Epithelial cell of prostate (primary cell): Measurements from ENCODE around the gene HBP1.
"Not testable (repeated sequence)": the region's sequence is repeated elsewhere in the genome, so short reads cannot be mapped to it uniquely, and the experiment has no call there.

Experiments
- DNase-seq: peaks from one replicate; pipeline ENCODE4 v3.0.0-alpha.2; 2011; ENCODE audit warnings: low read depth, low spot score
- H3K27ac ChIP-seq: fragments of 450-650 bp; 2 replicates; pipeline ENCODE4 v1.5.1; 2017; ENCODE audit warnings: mild to moderate bottlenecking

HBP1 gene, protein sequence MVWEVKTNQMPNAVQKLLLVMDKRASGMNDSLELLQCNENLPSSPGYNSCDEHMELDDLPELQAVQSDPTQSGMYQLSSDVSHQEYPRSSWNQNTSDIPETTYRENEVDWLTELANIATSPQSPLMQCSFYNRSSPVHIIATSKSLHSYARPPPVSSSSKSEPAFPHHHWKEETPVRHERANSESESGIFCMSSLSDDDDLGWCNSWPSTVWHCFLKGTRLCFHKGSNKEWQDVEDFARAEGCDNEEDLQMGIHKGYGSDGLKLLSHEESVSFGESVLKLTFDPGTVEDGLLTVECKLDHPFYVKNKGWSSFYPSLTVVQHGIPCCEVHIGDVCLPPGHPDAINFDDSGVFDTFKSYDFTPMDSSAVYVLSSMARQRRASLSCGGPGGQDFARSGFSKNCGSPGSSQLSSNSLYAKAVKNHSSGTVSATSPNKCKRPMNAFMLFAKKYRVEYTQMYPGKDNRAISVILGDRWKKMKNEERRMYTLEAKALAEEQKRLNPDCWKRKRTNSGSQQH

DNA sequence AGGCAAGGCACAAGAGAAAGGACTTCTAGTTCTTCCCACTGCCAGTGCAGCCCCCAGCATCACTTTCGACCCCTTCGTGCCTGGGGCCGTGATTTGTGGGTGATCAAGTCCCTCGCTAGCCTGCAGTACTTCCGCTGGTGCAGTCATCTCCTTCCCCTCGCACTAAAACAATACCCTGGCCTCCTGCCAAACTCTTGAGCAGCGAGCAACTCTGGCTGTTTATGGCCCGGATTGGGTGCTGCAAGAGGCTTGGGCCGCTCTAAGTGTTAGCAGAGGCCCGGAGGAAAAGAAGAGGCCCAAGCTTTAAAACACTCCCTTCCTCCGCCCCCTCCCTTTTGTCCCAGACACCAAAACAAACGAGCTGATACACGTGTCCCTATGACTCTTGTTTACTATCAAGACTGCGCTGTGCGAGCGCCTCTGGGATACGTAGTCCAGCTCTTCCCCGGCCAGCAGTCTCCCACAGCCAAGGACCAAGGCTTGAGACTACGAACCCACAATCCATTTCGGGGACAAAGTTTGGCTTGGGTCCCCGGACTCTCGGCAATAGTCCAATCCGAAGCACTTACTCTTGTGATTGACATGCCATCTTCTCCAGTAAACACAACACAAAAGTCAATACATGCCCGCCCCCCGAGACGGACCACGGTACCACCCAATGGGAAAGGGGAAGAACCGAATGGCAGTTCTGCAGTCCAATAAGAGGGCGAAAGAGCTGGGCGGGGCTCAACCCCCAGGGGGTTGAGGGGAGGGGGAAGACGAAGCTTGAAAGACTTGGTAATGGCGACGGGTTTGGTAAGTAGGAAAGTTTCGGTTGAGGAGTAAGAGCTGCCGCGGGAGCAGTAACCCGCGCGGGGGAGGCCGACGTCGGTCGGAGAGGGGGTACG lies at the start of gene HBP1:
HBP1 (plus strand) TSS at position 771 of the 887 bp plus-strand sequence. CDS start 10,891 bp downstream, outside the sequence.
- H3K27ac ChIP-seq, result peak within 1 kb of the TSS; percentile 95
- peak; percentile 100 for DNase-seq

DNA sequence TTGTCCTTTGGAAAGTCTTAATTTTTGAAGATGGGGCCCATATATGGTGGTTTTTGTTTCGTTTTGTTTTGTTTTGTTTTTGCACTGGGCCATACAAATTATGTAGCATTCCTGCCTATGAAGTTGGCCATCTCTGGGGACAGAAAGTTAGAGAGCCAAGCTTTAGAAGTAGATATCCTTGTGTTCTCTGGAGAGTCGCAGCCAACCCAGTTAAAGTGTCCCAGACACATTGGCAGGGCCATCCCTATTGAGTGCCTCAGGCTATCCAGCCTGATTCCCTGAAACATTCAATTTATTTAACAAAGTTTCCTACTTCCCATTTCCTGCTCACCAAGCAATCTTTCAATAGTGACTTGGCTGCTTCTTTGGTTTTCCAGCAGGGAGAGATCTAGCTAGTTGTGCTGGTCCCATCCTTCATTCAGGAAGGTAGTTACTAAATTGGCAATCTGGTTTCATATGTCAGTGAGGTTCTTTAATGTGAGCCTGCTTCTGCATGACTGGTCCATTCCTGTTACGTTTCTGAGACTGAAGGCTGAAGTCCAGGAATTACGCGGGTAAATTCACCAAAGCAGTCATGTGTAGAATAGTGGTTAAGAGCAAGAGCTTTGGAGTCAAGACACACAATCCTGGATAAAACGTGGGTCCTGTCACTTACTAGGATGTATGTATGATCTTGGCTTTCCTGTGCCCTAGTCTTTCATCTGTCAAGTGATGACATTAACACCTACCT lies 49.3 kb upstream of the HBP1 start:
- H3K27ac ChIP-seq, result no peak overlapping the region
- no peak for DNase-seq

DNA sequence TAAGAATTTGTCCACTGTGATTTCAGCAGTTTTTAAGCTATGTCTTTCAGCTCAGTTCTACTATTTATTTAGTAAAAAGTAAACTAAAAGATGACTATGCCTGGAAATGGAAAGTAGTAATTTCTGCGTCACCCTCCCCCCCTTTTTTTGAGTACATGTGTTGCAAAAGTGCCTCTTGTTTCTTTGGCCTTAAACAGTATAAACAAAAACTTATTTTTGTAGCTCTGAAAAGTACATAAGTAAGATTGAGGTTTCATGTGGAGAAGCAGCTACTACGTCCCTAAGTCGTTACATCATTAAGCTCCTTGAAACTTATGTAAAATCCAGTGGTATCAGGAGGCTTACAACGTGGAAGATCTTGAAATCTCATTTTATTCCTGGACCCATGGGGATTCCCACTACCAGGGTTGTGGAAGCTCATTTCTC lies 46.3 kb upstream of the HBP1 start:
- no peak overlapping the region for H3K27ac ChIP-seq
- no peak for DNase-seq

DNA sequence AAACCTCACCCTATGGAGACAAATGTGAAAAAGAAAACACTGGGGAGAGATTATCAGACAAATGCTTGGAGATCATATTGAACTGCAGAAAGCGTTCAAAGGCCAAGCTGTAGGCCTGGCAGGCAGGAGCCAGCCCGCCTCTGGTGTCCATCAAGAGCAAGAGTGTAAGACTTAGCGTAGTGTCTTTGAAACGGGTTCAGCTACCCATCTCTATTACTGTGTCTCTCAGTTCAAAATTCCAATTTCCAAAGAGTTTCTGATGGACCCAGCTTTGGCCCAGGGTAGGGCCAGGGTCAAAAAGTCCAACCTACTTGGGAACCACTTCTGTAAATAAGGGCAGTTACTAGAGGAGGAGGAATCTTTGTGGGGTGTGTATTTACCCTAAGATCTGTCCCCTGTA lies 45.4 kb upstream of the HBP1 start:
- no peak for DNase-seq
- no peak overlapping the region for H3K27ac ChIP-seq

DNA sequence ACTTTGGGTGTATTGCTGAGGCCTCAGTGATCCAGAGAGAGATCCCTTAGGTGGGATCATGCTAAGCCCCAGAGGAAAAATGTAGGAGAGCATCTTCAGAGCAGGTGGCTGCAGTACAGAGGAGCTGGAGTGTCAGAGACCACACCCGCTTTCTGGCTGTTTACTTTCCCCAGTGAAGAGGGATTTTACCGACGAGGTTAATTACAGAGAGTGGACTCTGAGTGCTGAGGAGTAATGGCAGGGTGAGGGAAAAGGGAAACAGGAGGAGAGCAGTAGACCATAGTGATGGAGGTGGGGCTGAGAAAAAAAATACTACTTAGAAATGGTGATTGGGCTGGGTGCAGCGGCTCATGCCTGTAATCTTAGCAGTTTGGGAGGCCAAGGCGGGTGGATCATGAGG lies 43.3 kb upstream of the HBP1 start:
- no peak for DNase-seq
- H3K27ac ChIP-seq, result no peak overlapping the region

DNA sequence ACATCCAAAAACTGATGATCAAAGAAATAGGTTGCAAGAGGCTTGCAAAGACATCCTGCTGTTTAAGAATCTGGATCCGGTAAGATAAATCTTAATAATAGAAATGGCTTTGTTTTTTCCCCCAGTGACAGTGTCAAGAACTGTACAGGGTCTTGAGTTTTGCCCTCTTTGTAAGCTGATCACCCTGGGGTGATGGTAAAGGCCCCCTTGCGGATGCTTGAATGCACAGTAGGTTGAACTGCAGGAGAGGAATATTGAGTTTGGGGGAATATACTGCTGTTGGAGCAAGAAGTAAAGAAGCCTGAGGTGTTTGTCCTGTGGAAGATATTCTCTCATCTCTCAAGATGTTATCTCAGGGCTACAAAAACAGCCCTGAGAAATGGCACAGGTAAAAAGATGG lies 40.6 kb upstream of the HBP1 start:
- DNase-seq, result no peak
- no peak overlapping the region for H3K27ac ChIP-seq

DNA sequence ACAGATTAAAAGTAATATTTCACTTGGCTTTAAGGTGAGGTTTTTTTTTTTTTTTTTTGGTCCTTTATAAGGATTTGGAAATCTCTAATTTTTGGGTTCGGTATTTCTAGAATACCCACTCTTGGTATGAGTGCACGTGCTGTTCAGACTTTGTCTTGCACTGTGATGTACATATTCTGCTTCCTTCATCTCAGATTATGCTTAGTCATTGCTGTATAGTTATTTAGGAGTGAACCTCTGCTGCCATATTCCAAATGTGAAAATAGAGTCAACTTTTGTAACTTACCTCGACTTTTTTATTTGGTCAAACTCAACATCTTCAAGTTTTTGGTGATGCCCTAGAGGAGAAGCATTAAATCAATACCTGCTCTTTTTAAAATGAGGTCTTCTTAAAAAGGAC lies 40.1 kb upstream of the HBP1 start:
- no peak overlapping the region for H3K27ac ChIP-seq
- DNase-seq, result no peak

DNA sequence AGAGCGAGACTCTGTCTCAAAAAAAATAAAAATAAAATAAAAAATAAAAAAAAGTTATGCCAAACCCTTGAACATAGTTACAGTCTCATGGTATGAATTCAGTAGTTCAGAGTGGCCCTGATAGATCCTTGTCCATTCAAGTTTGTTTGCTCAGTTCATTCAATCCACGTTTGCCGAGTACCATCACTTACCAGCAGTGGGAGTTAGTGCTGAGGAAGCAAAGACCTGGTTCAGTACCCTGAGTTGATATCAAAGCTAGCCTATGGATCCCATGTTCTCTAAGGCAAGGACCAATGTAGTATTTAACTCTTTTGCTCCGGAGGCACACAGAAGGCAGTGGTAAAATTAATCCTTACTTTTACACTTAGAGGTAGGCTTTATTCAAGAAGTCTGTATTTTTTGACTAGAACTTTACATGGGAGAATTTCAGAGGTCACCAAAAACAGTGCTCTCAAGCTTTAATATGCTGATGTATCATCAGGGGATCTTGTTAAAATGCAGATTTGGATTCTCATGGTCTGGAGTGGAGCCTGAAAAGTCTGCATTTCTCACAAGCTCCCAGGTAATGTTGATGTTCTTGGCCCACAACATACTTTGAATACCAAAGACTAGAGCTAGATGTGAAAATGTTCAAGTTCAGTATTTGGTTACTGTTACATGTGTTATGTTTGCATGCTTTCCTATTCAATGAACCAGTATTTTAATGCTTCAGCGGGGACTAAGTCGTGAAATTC lies 38.1 kb upstream of the HBP1 start:
- no peak for DNase-seq
- H3K27ac ChIP-seq, result no peak overlapping the region

DNA sequence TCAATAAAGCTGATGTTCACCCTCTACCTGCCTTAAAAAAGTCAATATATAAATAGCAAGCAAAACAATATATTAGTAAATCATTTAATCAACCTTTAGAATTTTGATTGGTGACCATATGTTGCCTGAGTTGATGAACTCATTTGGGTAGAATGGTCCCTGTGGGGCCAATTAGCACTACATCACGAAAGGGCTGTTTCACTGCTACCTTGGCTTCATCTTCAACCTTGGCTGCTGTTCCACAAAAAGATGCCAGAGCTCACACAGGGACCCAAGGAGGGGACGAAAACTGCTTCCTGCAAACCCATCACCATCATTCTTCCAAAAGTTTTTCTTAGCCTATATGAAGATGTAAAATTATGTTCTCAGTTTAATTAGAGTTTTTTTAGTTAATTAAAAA lies 35.4 kb upstream of the HBP1 start:
- no peak for DNase-seq
- H3K27ac ChIP-seq, result no peak overlapping the region

DNA sequence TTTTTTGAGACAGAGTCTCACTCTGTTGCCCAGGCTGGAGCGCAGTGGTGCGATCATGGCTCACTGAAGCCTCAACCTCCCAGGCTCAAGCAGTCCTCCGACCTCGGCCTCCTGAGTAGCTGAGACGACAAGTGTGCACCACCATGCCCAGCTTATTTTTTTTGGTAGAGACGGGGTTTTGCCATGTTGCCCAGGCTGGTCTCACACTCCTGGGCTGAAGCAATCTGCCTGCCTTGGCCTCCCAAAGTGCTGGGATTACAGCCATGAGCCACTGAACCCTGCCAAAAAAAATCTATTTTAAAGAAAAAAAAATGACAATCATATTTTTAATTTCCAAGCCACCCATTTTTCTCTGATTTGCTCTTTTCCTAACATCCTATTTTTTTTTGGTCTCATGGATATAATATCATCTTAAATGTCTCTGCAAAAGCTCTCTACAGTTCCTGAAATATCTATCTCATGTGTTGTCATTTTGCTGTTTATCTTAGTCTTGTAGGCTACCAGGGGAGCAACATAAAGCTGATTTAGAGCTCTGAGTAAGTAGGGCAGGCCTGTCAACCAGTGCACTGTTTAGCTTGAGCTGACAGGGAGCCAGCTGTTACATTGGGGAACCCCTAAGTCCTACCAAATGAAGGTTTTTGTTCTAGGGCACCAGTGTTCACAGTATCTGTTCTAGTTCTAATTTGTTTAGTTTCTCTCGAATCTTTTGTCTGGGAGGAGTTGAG lies 29.9 kb upstream of the HBP1 start:
- DNase-seq, result no peak
- no peak overlapping the region for H3K27ac ChIP-seq

DNA sequence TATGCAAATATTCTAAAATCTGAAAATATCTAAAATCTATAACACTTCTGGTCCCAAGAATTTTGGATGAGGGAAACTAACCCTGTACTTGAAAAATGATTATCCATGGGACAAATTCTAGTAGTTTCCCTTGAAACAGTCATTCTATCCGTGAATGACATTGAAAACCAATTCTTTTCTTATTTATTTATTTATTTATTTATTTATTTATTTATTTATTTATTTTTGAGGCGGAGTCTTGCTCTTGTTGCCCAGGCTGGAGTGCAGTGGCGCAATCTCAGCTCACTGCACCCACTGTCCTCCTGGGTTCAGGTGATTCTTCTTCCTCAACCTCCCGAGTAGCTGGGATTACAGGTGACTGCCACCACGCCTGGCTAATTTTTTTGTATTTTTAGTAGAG lies 24.9 kb upstream of the HBP1 start:
- not testable (repeated sequence) for DNase-seq, H3K27ac ChIP-seq

DNA sequence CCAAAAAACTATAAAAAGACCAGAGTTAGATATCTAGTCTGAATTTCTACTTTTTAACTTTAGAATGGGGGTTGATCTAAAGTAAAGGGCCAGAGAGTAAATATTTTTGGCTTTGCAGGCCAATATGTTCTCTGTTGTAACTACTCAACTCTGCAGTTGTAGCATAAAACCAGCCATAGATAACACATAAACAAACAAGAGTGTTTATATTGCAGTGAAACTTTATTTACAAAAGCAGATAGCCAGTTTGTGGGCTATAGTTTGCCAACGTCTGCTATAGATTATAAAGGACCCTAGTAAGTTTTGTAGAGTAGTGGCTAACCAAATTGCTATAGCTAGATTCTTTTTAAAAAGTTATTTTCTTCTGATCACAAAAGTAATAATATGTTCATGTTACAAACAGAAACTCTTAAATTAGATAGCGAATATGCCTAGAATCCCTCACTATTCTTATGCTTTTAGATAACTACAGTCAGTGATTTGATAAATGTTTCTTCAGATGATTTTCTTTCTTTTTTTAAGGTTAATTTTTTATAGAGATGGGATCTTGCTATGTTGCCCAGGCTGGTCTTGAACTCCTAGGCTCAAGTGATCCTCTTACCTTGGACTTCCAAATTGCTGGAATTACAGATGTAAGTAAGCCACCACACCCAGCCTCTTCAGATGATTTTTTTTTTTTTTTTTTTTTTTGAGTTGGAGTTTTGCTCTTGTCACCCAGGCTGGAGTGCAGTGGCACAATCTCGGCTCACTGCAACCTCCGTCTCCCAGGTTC lies 23.6 kb upstream of the HBP1 start:
- DNase-seq, result no peak
- H3K27ac ChIP-seq, result no peak overlapping the region

DNA sequence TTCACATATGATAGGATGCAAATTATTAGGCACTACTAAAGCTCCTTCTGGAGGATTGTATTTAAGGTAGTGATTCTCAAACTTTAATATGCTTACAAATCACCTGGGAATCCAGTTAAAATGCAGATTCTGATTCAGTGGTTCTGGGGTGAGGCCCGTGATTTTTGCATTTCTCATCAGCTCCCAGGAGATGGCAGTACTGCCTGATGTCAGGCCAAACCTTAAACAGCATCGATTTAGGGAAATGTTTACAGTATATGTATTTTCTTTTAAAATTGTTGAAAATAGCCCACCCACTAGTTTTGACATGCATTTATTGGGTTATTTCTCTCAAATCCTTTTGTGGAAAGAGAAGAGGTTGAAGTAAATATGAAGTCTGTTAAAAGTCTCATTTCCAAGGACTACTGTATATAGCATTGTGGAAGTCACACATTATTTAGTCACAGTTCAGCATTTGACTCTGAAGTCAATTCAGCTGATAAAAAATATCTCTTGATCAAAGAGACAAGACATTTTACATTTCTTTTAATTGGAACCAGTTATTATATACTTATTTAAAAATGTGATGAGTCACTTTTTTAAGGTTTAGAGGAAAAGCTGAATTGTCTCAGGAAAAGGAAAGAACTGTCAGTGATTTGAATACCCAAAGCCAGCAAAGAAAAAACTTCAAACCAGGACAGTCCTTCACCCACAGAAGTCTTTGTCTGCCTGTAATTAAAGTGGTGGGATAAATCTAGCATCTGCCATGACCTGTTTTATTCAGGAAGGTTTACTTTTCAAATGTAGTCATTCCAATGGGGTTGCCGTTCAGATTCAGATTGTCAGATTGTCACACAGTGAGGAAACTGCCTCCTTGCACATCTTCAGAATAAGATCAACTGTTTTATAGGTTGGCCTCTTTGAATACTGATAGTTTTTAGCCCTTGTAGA lies 21.1 kb upstream of the HBP1 start:
- DNase-seq, result no peak
- H3K27ac ChIP-seq, result no peak overlapping the region

DNA sequence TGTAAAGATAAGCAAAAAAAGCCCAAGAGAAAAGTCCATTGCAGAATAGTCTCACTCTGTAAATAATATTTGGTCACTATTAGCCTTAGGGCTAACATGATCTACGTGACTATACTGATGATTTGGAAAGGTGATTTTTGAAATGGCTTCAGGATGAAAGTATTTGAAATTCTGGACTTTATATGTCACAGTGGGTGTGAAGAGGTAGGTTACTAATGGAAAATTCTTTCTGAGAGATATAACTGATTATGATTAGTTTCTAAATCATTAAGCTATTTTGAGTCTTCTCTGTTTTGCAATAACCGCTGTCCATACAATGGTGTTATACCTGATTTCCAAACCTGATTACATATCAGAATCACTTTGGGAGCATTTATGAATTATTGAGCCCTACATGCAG lies 20.1 kb upstream of the HBP1 start:
- no peak overlapping the region for H3K27ac ChIP-seq
- DNase-seq, result no peak

DNA sequence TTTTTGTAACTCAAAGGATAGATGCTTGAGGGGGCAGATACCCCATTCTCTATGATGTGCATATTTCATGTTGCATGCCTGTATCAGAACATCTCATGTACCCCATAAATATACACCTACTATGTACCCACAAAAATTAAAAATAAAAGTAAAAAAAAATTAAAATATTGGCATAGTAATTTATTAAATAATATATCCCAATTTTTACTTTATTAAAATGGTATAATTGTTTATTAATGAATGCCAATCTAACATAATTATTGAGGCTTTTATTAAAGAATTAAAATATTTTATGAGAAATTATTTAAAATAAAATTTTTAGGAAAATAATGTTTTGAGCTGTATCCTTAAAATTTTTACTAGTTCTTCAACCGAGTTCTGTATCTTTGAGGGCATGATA lies 18.9 kb upstream of the HBP1 start:
- no peak overlapping the region for H3K27ac ChIP-seq
- no peak for DNase-seq

DNA sequence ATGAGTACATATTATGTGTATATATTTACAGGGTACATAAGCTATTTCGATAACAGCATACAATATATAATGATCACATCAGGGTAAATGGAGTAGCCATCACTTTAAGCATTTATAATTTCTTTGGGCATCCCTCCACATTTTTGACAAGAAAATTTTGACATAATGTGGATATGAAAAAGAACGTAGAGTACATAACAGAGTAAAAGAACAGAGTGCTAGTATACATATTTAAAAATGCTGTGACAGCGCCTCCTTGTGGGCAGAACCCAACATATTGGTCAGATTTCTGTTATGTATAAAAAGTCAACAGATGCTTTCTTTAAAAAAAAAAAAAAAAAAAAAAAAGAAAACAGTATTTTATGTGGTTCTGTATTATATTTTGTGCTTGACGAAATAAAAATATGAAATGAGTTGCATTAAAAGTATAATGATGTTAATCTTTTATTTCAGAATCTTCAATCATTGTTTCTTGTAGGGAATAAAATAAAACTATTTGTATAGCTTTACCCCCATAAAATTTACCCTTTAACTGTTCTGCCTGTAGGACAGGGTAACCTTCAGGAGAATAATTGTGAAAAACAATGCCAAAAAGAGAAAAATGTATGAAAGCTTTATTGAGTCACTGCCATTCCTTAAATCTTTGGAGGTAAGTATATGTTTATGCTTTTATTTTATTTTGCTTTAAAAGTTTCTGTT lies 18.3 kb upstream of the HBP1 start:
- DNase-seq, result no peak
- H3K27ac ChIP-seq, result no peak overlapping the region

DNA sequence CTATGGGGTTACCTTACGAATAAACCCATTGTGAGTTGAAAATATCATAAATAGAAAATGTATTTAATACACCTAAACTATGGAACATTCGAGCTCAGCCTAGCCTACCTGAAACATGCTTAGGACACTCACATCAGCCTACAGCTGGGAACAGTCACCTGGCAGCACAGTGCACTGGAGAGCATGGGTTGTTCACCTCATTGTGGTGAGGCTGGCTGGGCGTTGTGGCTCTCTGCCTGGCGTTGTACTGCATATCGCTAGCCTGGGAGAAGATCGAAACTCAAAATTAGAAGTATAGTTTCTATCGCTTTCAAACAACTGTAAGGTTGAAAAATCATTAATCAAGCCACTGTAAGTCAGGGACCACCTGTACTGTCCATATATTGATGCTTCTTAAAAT lies 17.3 kb upstream of the HBP1 start:
- DNase-seq, result no peak
- no peak overlapping the region for H3K27ac ChIP-seq
